Stimulated activated CD8-positive, alpha-beta memory T cell treated with anti-CD3 and anti-CD28 coated beads, Interleukin-12 subunit alpha, Interleukin-12 subunit beta, amount 100 ng/mL, for 24 hours (primary cell): Measurements from ENCODE around the gene OTOG.

Experiments
- DNase-seq: peaks from one replicate; pipeline ENCODE4 v3.0.0-alpha.2; 2020; ENCODE audit errors: extremely low read depth

Gene OTOG, protein sequence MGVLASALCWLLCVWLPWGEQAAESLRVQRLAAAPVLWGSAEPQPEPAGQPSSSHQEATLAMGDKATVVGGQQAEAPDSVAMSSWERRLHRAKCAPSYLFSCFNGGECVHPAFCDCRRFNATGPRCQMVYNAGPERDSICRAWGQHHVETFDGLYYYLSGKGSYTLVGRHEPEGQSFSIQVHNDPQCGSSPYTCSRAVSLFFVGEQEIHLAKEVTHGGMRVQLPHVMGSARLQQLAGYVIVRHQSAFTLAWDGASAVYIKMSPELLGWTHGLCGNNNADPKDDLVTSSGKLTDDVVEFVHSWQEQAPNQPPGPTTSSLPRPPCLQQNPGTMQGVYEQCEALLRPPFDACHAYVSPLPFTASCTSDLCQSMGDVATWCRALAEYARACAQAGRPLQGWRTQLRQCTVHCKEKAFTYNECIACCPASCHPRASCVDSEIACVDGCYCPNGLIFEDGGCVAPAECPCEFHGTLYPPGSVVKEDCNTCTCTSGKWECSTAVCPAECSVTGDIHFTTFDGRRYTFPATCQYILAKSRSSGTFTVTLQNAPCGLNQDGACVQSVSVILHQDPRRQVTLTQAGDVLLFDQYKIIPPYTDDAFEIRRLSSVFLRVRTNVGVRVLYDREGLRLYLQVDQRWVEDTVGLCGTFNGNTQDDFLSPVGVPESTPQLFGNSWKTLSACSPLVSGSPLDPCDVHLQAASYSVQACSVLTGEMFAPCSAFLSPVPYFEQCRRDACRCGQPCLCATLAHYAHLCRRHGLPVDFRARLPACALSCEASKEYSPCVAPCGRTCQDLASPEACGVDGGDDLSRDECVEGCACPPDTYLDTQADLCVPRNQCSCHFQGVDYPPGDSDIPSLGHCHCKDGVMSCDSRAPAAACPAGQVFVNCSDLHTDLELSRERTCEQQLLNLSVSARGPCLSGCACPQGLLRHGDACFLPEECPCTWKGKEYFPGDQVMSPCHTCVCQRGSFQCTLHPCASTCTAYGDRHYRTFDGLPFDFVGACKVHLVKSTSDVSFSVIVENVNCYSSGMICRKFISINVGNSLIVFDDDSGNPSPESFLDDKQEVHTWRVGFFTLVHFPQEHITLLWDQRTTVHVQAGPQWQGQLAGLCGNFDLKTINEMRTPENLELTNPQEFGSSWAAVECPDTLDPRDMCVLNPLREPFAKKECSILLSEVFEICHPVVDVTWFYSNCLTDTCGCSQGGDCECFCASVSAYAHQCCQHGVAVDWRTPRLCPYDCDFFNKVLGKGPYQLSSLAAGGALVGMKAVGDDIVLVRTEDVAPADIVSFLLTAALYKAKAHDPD (N-terminal part only)

DNA sequence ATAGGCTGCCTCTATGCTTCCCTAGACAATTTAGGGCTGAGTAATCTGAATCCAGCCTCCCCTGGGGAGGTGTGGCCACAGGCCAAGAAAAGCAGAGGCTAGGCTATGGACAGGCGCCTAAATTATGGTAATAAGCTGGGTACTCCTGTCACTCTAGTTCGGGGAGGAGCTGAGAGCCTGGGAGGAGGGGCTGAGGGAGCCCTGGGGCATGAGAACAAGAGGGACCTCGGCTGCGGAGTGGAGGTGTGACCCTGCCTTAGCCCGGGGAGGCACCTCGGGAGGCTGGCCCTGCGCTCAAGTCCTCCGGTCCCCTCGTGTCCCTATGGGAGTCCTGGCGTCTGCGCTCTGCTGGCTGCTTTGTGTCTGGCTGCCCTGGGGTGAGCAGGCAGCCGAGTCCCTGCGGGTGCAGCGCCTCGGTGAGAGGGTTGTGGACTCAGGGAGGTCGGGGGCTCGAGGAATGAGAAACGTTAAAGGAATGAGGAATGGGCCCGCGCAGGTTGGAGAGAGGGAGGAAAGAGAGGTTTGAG lies at the start of gene OTOG:
TSS of gene OTOG (plus strand) at position 209 of the 527 bp plus-strand sequence. CDS start at position 323, 114 bp downstream.
- DNase-seq, result no peak

GRCh38 chr11:17498058-17498457 lies 49.0 kb upstream of the OTOG start:
- DNase-seq, result no peak

- DNase-seq, result no peak
These were observed 48.6 kb upstream of the OTOG start for GRCh38 chr11:17498475-17498874.

DNA sequence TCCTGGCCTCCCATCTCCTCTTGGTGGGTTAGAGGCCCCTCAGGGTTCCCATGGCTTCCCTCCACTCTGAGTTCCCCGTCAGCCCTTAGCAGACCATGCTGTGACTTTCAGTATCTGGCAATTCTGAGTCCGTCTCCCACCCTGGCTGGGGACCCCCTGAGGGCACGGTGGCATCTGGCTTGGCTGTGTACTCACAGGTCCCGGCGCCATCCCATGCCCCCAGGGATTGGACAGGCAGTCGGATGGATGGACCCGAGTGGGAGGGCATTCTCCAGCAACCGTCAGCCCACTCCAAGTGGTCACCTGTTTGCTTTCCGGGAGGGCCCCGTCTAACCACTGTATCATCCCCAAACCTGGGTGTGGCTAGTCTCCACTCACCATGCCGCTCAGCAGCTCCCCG lies 46.4 kb upstream of the OTOG start:
- no peak for DNase-seq

DNA sequence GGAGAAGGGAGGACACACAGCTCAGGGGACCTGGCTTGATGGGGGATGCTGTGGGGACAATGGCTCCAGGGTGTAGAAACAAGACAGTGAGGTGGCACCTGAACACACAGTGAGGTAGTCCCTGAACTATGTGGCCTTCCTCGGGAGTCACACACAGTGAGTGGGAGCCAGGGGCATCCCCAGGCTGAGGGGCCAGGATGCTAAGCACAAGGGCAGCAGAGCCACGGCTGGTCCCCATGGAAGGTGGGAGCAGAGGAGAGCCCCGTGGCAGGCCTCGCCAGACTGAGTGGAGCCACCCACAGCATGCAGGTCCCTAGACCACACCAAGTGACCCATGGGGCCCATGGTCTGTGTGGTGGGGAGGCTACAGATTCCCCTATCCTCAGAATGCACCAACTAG lies 44.4 kb upstream of the OTOG start:
- no peak for DNase-seq

DNA sequence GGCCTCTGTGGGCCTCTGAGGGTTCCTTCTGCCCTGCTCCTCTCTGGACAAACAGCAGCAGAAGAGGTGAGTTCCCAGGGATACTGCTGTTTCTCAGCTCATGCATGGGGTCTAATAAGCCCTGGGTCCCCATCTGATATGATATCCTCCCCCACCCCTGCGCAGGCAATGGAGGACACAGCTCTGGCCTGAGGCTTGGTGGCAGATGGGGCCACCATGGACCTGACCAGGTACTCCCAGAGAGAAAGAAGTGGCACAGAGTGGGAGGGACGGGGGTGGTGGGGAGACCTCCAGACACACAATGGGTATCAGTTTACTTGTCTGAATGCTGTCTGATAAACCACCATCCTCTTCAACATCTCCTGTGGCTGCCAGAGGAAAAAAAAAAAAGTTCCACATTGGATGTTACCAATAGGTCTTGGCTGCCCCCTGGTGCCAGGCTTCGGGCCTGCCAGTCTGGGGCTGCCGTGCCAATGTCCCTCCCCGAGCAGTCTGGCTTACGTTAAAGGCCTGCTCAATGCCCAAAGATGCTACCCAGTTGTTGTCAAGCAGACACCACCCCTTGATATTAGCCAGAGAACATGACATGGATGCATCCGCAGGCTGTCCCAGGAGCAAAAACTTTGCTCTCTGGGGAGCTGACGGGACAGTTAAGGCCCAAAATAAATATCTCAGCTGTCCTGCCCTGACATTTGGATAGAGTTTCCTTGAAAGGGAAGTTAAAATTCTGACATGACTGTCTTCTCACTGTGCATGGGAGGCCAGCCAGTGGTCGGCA lies 42.5 kb upstream of the OTOG start:
- peak; percentile 40 for DNase-seq

DNA sequence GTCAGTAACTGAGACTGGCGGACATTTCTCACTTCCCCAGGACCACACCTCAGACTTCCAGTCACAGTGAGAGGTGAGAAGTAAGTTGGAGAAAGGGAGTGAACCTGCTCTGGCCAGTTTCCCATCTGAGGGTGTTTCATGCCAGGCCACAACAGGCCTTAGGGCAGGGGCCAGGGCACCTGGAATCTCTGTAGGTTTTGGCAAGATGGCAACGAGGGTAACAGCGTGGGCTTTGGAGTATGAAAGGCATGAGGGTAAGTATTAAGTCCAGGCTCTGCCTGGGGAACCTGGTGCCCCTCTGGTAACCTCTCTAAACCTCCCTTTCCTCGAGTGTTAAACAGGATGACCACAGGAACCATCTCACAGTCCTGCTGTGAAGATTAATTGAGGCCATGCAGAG lies 41.9 kb upstream of the OTOG start:
- DNase-seq, result no peak

- no peak for DNase-seq
These were observed 40.7 kb upstream of the OTOG start for GRCh38 chr11:17506314-17506713.

DNA sequence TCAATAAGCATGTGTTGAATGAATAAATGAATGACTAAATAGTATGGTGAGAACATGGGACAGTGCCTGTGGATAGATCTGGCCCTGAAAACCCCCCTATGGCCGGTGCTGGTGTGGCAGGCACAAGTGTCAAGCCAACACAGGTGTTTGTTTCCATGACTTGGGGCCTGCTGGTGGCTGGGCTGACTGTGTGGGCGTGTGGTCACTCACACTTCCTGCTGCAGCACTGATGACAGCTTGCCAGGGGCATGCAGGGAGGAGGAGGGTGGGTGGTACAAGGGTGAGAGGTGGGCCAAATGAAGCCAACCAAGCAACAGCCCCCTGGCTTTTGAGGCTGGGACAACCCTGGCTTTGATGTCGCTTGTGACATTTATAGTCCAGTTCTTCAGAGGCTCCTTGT lies 40.1 kb upstream of the OTOG start:
- DNase-seq, result no peak

DNA sequence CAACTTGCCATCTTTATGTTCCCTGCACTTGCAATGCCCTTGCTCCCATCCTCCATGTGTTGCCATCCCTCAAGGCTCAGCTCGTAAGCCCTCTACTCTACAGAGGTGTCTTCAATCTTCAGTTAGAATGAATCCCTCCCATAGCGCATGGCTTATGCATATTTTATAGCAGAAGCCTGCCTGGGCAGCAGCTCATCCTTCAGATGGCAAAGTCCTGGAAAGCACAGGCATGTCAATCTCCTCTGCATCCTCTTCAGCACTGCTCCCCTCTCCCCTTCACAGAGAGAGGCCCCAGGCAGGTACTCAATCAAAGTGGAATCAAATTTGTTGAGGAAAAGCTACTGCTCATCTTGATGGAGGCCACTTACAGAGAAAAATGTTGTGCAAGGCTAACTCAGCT lies 39.3 kb upstream of the OTOG start:
- DNase-seq, result no peak

DNA sequence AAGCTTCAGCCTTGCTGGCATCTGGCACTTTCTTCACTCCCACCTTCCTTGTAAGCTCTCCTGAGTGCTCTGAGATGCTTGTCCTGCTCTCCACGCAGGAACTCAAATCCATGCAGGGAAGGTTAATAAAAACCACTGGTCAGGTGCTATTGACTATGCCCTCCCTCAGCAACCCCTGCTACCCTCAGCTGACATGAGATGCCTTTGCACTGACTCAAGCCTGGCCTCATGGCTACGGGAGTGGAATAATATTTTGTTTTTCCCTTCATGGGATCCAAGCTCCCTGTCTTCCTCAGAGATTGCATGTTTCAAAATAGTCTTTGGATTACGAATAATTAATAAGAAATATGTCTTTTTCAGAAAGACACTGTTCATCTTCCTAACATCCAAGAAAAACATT lies 38.8 kb upstream of the OTOG start:
- no peak for DNase-seq

- no peak for DNase-seq
These were observed 38.3 kb upstream of the OTOG start for GRCh38 chr11:17508791-17509190.

- no peak for DNase-seq
These were observed 36.4 kb upstream of the OTOG start for GRCh38 chr11:17510507-17511206.

DNA sequence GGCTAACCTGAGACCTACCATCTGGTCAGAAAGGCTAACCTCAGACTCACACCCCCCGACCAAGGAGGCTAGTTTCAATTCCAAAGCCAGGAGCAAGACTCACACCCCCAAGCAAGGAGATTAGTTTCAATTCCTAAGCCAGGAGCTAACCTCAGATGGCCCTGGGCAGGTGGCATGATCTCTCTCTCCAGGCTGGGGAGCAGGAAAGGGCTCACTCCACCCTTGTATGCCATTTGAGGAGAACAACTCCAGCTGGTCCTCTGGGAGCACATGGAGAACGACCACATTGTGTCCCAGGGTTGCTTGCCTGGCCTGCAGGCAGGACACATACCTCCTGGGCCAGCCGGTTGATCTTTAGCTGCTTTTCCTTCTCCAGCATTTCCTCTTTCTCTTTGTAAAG lies 35.5 kb upstream of the OTOG start:
- no peak for DNase-seq

- DNase-seq, result no peak
These were observed 35.0 kb upstream of the OTOG start for GRCh38 chr11:17512101-17512500.

- no peak for DNase-seq
These were observed 33.2 kb upstream of the OTOG start for GRCh38 chr11:17513853-17514252.

GRCh38 chr11:17514476-17514875 lies 32.6 kb upstream of the OTOG start:
- no peak for DNase-seq

DNA sequence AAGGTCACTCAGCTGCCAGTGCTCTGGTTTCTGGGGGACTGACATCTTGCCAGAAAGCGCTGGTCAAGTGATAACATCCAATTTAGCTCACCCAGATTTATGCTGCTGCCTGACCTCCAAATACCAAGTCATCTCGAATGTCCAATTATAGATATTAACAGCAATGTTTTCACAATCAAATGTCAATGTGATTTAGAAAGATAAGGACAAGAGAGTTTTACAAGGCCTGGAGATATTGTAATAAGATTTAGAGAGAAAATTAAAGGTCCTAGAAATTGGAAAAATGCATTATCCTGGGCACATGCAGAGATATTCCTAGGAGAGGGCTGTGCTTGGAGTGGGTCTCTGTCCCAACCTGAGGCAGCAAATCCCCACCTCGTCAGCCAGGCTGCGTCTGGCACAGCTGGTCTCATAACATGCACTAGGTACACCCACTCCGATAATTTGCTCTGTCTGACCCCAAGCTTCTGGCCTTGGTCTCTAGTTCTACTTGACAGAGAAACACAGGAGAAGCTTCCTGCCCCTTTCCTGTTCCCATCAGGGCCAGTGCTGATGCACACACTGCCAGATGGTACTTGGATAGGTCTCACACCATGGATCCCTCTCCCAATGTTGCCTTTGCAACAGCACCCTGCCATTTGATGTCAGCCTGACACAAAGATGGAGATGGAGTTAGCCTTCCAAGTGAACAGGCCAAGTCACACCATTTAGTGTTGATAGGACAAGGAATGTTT lies 31.4 kb upstream of the OTOG start:
- no peak for DNase-seq

DNA sequence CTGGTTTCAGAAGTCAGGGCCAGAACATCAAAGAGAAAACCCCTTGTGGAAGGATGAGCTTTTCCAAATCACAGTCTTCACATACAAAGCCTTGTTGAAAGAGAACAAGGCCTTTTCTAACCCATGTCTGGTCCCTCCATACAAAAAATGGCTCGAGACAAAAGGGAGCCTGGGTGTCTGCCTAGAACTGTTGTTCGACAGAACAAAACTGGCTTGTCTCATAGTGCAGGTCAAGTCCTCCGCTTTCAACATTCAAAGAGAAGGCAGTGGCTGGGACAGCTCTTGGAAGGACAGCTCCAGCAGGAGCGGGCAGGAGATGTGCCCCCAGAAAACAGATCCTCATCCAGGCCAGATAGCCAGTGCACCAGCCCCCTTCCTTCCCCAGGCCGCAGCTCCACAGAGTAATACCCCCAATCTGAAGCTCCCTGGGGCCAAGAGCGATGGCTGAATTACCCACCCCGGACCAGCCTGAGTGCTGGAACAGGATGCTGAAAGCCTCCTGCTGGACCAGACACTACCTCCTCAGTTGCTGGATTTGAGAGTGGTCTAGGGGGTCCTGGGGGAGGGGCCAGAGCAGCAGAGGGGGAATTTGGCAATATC lies 30.4 kb upstream of the OTOG start:
- no peak for DNase-seq
